Dedifferentiated amniotic fluid mesenchymal stem cell (primary cell): ENCODE measurements around the gene NTSR2.

Experiments
- DNase-seq: peaks from one replicate; pipeline ENCODE4 v3.0.0-alpha.2; 2016; ENCODE audit errors: extremely low spot score

Gene NTSR2

DNA sequence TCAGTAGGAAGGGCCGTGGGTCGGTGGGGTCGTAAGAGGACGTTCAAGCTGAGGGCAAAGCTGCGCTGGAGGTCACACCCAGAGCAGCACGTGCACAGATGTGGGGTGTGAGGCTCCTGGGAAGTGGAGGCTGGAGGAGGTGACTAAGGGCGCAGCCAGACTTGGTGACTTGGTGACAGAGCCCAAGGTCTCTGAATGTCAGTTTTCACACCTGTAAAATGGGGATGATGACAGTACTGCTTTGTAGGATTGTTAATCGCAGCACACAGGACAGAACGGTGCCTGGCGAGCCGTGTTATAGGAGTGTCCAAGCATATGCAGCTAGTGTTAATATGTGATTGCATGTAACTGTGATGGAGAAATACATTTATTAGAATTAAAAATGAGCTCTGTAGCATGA is 40.8 kb downstream of the NTSR2 start:
- no peak for DNase-seq

DNA sequence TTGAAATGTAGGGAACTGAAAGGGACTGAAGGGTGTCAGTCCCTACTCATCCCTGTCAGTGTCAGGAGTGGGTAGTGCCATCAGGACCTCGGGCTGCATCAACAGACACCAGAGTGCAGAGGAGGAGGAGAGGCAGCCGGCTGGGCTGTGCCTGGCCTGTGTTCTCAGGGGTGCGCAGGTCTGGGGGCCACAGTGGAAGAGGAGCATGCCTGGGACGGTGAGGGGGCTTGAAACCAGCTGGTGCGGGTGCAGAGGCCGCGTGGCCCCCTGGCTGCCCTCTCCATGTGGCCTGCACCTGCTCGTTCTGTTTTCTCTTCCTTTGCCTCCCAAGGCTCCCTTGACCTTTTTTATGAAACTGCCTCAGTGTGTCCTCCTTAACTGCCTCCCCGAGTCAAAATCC is 41.3 kb downstream of the NTSR2 start:
- no peak for DNase-seq

DNA sequence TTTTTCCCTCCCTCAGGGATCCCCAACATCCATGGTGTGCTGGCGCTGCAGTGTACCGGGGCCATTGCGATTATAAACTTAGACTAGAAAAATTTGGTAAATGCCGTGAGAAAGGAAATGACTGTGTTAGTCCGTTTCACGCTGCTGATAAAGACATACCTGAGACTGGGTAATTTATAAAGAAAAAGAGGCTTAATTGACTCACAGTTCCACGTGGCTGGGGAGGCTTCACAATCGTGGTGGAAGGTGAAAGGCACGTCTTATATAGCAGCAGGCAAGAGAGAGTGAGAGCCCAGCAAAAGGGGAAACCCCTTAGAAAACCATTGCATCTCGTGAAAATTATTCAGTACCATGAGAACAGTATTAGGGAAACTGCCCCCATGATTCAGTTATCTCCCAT is 44.3 kb downstream of the NTSR2 start:
- no peak for DNase-seq

- no peak for DNase-seq
Observed at GRCh38 chr2:11624893-11625292, 45.1 kb downstream of the NTSR2 start.

DNA sequence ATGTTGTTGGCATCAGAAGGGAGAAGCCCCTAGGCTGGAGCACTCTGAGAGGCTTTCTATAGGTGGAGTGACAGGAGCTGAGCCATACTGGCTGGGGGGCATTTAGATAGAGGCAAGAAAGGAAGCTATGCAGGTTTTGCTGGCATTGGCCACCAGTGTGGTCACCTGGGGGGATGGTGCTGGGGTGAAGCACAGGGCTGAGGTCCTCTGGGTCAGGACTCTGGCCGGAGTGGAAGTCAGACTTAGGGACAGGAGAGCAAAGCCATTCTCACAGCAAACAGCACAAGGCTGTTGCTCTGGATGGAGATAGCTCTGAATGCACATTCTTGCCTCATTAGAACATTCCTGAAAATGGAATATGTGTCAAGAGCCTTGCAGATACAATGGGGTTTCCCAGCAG is 47.4 kb downstream of the NTSR2 start:
- no peak for DNase-seq

DNA sequence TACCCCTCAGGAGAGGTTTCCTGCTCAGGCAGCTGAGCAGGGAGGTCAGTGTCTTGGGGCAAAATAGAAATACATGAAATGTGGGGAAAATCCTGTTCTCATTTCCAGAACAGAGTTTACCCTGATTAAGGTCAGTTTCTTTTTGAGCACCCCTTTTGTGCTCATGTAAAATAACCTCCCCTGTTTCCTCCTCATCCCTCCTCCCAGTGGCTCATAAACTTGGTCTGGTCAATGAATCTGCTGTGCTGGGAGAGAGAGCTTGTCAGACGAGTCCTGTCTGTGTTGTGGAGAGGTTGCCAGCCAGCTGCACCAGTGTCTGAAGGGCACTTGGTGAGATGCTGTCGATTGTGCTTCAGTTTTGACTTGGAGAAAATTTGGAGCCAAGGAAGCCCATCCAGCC is 48.6 kb downstream of the NTSR2 start:
- no peak for DNase-seq

DNA sequence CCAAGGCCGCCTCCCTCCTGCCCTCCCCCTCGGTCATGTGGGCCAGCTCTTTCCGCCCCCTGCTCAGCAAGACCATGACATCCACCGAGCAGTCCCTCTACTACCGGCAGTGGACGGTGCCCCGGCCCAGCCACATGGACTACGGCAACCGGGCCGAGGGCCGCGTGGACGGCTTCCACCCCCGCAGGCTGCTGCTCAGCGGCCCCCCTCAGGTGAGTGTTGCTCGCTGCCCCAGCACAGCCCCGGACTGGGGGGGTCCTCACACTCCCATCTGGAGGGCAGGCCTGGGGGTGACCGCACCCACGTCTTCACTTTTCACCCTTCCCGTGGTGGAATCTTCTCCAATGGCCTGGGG is 51.3 kb downstream of the NTSR2 start:
- DNase-seq = no peak

DNA sequence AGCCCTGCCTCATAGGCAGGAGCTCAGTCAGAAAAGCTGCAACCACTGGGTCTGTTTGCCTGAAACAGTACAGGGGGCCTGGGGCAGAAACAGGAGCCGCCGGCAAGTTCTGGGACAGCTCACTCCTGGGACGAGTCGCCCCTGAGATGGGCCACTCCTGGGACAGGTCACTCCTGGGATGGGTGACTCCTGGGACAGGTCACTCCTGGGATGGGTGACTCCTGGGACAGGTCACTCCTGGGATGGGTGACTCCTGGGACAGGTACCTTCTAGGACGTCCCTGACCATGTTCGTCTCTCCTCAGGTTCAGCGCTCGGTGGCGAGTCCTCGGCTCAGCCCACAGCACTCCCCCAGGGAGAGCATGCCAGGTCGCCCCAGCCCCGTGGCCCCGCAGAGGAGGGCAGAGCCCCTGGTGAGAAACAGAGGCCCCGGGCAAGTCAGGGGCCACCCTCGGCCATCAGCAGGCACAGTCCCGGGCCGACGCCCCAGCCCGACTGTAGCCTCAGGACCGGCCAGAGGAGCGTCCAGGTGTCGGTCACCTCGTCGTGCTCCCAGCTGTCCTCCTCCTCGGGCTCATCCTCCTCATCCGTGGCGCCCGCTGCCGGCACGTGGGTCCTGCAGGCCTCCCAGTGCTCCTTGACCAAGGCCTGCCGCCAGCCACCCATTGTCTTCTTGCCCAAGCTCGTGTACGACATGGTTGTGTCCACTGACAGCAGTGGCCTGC is 51.8 kb downstream of the NTSR2 start:
- no peak for DNase-seq

DNA sequence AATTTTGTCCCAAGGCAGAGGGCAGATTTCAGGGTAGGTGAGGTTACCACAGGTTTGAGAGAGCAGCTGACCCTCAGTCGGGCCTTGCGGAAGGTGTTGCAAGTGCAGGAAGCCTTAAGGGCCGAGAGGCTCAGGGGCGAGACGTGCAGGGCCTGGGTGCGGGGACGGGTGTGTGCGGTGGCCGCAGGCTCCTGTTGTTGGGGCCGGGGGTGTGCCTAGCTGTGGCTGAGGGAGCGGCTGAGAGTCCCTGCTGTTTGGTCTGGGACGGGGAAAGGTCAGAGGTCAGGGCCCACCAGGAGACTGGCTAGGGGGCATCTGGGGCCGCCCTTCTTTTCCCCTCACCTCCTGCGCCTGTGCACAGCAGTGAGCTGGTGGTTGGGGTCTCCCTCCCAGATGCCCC is 52.5 kb downstream of the NTSR2 start:
- DNase-seq = no peak

GRCh38 chr2:11616851-11617415 is 53.1 kb downstream of the NTSR2 start:
- DNase-seq = no peak

GRCh38 chr2:11616097-11616687 is 53.8 kb downstream of the NTSR2 start:
- DNase-seq = no peak

DNA sequence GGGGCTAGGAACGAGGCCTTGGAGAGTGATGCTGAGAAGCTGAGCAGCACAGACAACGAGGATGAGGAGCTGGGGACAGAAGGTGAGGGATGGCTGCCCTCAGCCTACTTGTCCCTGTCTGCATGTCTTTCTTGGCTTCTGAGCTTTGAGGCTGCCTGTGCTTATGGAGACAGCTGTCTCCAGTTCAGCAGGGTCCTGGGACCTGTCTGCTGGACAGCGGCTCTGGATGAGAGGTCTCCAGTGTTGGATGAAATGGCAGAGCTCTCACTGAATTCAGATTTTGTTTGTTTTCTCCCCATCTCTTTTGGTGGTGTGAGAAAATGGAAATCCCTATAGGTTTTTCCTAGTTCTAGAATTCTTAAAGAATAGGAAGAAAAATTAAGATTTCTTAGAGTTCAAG is 54.8 kb downstream of the NTSR2 start:
- DNase-seq = no peak

GRCh38 chr2:11613297-11613696 is 56.7 kb downstream of the NTSR2 start:
- no peak for DNase-seq

DNA sequence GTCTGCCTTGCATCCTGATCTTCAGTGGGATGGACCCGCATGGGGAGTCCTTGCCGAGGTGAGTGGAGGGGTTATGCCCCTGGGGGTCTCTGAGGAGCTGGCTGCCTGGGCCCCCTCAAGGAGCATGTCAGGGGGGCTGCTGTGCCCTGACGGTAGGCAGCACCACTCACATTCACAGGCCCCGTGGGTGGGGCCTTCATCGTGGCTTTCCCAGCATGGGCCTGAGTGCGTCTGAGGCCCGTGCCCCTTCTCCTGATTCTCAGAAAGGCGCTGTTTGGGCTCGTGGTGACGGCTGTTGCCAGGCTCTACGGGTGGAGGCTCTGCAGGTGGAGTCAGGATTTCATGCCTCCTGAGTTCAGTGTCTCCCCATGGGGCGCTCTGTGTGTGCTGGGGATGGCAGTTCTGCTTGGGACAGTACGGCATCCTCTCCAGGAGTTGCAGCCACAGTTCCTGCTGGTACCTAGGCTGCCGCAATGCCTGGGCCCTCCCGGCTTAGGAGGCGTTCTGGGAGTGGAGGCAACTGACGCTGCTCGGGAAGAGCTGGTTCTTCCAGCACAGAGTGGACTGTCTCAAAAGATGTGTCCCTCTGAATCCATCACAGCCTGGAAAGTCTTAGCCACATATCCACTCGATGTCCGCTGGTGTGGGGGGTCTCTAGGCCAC is 57.3 kb downstream of the NTSR2 start:
- no peak for DNase-seq

- DNase-seq = no peak
Observed at GRCh38 chr2:11611251-11611650, 58.7 kb downstream of the NTSR2 start.

DNA sequence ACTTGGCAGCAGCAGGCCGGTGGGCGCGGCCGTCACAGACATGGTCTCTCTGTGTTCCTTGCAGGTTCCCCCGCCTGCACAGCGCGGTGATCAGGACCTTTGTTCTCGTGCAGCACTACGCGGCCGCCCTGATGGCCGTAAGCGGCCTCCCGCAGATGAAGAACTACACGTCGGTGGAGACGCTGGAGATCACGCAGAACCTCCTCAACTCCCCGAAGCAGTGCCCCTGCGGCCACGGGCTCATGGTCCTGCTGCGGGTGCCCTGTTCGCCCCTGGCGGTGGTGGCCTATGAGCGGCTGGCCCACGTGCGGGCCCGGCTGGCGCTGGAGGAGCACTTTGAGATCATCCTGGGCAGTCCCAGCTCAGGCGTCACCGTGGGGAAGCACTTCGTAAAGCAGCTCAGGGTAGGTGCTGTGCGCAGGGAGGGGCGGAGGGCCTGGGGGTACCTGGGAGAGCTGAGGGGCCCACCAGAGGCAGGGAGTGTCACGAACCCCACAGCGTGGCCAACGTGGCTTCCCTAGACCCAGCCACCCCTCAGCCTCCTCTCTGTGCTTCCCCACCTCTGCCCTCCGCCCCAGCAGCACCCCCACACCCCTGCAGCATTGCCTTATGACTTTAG is 59.3 kb downstream of the NTSR2 start:
- no peak for DNase-seq
